ENCODE results near the gene BPI. TPM values are rescaled to one million over a fixed set of nuclear protein-coding genes. Genes with fewer than 3 reads are reported as not detected.

BPI gene
- polyA plus RNA-seq, 1 of the 3 experiments (the other 2 are of a cell fraction), result not detected

- Histone ChIP-seq H3F3A (replicated peaks; ENCODE audit: insufficient read depth) (no peaks in the 10 kb centered on the region), H3K4me1 (ENCODE audit: control insufficient read depth in 1 of 2, insufficient read depth in 2 of 2, low read depth in 1 of 2, low read length in 1 of 2) (no peaks in the 10 kb centered on the region), H3K9me2 (no peaks in the 10 kb centered on the region), H4K20me1 (ENCODE audit: insufficient read depth) (no peaks in the 10 kb centered on the region), H3K4me2 (no peak overlapping the region), H3K36me3 (replicated peaks in 1 of 2; ENCODE audit: control insufficient read depth in 1 of 2, insufficient read depth in 2 of 2, low read length in 1 of 2) (no peaks in the 10 kb centered on the region), H3K9ac (no peak overlapping the region), H2AFZ (ENCODE audit: low read depth) (no peak overlapping the region), H3K79me2 (ENCODE audit: insufficient read depth) (no peaks in the 10 kb centered on the region), H3K27ac (ENCODE audit: low read depth in 2 of 2, low read length in 1 of 2) (no peak overlapping the region), H3K27me3 (ENCODE audit: insufficient read depth) (no peaks in the 10 kb centered on the region), H3K9me3 (no peaks in the 10 kb centered on the region), H3K4me3 (ENCODE audit: low read depth in 2 of 2, low read length in 1 of 2) (no peak overlapping the region)
- WGBS (ENCODE audit: low lambda C conversion rate), result 57% methylated on average over 7 of the region's 7 CpGs
- no peak for DNase-seq
- no peak for TF ChIP-seq SMC3 (IDR thresholded peaks at IDR 0.05; ENCODE audit: low read depth, low read length)
- TF ChIP-seq, protein P1, sequence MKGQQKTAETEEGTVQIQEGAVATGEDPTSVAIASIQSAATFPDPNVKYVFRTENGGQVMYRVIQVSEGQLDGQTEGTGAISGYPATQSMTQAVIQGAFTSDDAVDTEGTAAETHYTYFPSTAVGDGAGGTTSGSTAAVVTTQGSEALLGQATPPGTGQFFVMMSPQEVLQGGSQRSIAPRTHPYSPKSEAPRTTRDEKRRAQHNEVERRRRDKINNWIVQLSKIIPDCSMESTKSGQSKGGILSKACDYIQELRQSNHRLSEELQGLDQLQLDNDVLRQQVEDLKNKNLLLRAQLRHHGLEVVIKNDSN (IDR thresholded peaks at IDR 0.05; ENCODE audit: borderline replicate concordance, low read depth), result no peak
- no peak for TF ChIP-seq RFX5 (IDR thresholded peaks at IDR 0.05; ENCODE audit: low read length)
- TF ChIP-seq MXI1 (IDR thresholded peaks at IDR 0.05; ENCODE audit: low read depth, low read length), result no peak
- TF ChIP-seq SIN3A (IDR thresholded peaks at IDR 0.05; ENCODE audit: borderline replicate concordance, low read depth, low read length), result no peak
- ChIA-PET CTCF (interaction anchor here (1.1 kb wide), 1 partner anchor 10 kb away, joined by 3 read pairs; no protein-coding TSS in a partner anchor), POLR2A (no interaction called here)
Measured at GRCh38 chr20:38326309-38326708, 22.4 kb downstream of the BPI start.

DNA sequence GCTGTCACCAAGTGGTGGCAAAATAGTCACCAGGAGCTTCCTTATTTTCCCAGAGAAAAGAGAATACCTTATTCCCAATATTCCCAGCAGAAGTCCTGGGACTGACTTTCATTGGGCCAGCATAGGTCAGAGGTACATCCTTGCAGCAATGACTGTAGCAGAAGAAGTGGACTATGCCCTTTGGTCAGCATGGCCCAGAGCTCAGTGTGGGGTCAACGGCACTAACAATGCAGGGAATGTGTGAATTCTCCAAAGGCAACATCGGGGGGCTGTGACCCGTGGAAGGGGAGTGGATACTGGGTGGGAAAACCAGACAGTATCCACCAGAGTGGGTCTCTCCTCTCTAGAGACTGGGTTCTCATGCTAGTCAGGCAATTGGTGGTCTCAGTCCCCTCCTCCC is 26.7 kb downstream of the BPI start:
- Histone ChIP-seq H3K4me2 (no peak overlapping the region), H2AFZ (ENCODE audit: low read depth) (no peak overlapping the region), H3K4me1 (ENCODE audit: control insufficient read depth in 1 of 2, insufficient read depth in 2 of 2, low read depth in 1 of 2, low read length in 1 of 2) (no peaks in the 10 kb centered on the region), H3K36me3 (replicated peaks in 1 of 2; ENCODE audit: control insufficient read depth in 1 of 2, insufficient read depth in 2 of 2, low read length in 1 of 2) (no peaks in the 10 kb centered on the region), H3K27me3 (ENCODE audit: insufficient read depth) (no peaks in the 10 kb centered on the region; the same call in 1 of the 2 replicates), H3K9ac (no peak overlapping the region), H3K79me2 (ENCODE audit: insufficient read depth) (no peaks in the 10 kb centered on the region), H4K20me1 (ENCODE audit: insufficient read depth) (no peaks in the 10 kb centered on the region), H3K9me3 (no peaks in the 10 kb centered on the region), H3K27ac (ENCODE audit: low read depth in 2 of 2, low read length in 1 of 2) (no peak overlapping the region), H3F3A (replicated peaks; ENCODE audit: insufficient read depth) (no peaks in the 10 kb centered on the region), H3K9me2 (no peaks in the 10 kb centered on the region), H3K4me3 (ENCODE audit: low read depth in 2 of 2, low read length in 1 of 2) (no peak overlapping the region)
- ChIA-PET CTCF (interaction anchor here (0.7 to 1.9 kb wide), 6 partner anchors 9 to 766 kb away, joined by 3 to 5 read pairs (median 4); no protein-coding TSS in a partner anchor), POLR2A (no interaction called here)
- DNase-seq, result no peak
- TF ChIP-seq CHD2 (IDR thresholded peaks at IDR 0.05; ENCODE audit: low read length, partially characterized antibody), result no peak
- no peak for TF ChIP-seq RXRA (IDR thresholded peaks at IDR 0.05; ENCODE audit: borderline replicate concordance, low read depth)
- no peak for TF ChIP-seq GABPA (IDR thresholded peaks at IDR 0.05; ENCODE audit: low read depth)
- no peak for TF ChIP-seq TEAD4 (IDR thresholded peaks at IDR 0.05; ENCODE audit: borderline replicate concordance, insufficient read depth)
- no peak for TF ChIP-seq CTCF (IDR thresholded peaks at IDR 0.05)
- TF ChIP-seq SMC3 (IDR thresholded peaks at IDR 0.05; ENCODE audit: low read depth, low read length), result no peak
- TF ChIP-seq REST (IDR thresholded peaks at IDR 0.05; ENCODE audit: low read depth, low read length), result no peak
- TF ChIP-seq, protein P1 (IDR thresholded peaks at IDR 0.05; ENCODE audit: borderline replicate concordance, low read depth), result no peak
- TF ChIP-seq NFIC (IDR thresholded peaks at IDR 0.05; ENCODE audit: borderline replicate concordance), result no peak
- TF ChIP-seq MXI1 (IDR thresholded peaks at IDR 0.05; ENCODE audit: low read depth, low read length), result no peak
- no peak for TF ChIP-seq SIN3A (IDR thresholded peaks at IDR 0.05; ENCODE audit: borderline replicate concordance, low read depth, low read length)
- TF ChIP-seq RAD21 (IDR thresholded peaks at IDR 0.05; ENCODE audit: low read length), result no peak
- 40% methylated on average over 3 of the region's 3 CpGs for WGBS (ENCODE audit: low lambda C conversion rate)

Data from SK-N-SH (cell line).